Measurements from ENCODE around the gene MLYCD.

The MLYCD gene

DNA sequence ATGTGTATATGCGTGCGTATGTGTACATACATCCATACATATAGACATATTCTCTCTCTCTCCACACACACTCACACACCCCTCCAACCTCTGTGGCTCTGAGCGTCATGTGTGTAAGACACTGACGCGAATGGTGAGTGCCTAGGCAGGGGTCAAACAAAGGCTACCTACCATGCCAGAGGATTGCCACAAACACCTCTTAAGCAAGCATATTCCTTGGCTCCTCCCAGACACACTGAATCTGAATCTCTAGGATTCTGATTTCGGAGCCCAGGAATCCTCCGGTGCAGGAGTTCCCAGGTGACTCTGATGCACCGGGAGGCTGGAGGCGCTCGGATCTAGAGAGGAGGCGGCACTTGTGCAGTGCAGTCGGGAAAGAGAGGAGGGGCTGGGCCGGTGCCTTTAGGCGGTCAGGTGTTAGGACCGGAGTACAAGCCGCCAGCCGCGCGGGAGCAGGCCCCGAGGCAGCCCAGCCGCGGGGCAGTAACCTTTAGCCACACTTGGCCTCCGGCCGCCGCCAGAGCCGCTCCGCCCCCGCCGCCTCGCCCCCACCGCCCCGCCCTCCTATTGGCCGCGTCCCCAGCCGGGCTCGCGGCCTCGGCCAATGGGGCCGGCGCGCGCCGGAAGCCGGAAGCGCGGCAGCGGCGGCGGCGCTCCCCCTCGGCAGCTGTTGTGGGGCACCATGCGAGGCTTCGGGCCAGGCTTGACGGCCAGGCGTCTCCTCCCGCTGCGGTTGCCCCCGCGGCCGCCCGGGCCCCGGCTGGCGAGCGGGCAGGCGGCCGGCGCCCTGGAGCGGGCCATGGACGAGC, at the start of gene MLYCD:
Gene MLYCD (plus strand): TSS at position 653 of the 809 bp plus-strand sequence. CDS start 30 bp downstream, at position 683.
- DNase-seq, result peak; percentile 64 to 93 (median 87)
- intact Hi-C loops (cut with DNase I), result no loop called here

DNA sequence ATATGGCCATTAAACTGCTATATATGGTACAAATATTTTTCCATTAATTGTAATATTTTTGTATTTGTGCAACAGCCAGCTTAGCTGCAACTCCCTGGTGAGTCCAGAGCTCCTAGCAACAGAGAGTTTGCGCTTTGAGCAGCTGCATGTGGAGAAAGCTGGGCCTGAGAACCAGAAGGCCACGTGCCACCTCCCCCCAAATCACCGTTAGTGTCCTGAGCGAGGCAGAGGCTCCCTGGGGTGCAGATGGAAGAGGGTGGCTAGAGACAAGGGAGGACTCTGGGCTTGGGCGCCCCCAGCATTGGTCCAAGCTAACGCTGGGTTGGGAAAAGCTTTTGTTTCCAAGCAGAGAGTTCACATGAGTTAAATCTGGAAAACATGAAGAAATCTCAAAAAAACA, 49.5 kb upstream of the MLYCD start:
- DNase-seq, result no peak
- intact Hi-C loops (cut with DNase I), result no loop called here

DNA sequence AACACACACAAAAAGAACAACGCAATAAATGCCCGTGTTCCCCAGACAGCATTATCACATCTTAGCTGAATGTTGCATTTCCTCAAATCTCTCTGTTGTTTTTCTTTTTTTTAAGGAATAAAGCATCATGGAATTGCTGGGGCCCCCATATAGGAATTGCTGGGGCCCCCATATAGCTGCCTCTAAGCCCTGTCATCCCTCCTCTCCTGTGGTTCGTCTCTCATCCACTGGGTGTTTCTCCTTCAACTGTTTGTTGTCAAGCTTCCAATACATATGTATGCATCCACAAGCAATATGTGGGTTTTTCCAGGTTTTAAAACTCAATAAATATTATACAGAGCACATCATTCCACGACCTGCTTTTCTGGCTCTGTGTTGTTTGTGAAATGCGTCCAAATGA, 48.0 kb upstream of the MLYCD start:
- intact Hi-C loops (cut with DNase I), result no loop called here
- no peak for DNase-seq

DNA sequence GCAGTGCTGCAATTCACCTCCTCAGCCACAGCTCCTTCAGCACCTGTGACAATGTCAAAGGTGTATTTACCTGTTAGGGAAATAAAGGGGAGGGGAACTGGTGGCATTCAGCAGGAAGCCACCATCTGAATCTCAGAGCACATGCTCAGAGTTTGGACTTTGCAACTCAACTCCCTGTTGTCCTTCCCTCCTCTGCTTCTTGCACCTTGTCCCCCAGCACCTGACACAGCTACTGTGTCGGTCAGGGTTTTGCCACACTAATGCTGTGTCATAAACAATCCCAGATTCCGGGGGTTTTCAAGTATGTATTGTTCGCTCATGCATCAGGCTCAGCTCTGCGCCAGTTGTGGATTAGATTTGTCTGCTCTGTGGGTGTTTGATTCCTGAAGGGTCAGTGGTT, 47.4 kb upstream of the MLYCD start:
- intact Hi-C loops (cut with DNase I), result no loop called here

DNA sequence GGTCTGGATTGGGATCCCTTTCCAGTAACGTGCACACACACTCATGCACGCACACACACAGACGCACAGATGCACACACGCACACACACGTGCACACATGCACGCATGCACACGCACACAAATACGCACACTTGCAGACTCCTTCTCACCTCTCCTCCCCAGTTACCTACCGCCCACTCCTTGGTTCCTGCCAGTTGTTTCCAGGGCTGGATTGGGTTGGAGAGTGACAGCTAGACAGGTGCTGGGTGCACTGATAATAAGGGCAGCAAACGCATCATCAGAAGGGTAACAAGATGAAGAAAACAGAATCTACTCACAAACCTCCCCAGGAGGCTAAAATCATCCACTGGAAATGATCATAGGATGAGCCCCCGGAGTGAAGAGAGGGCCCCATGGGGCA, 46.1 kb upstream of the MLYCD start:
- intact Hi-C loops (cut with DNase I), result no loop called here
- DNase-seq, result peak in 5 of 42 donors; percentile 4 to 50 (median 30)

More for the DNA sequence above, 47.4 kb upstream of the MLYCD start:
- DNase-seq, result no peak

DNA sequence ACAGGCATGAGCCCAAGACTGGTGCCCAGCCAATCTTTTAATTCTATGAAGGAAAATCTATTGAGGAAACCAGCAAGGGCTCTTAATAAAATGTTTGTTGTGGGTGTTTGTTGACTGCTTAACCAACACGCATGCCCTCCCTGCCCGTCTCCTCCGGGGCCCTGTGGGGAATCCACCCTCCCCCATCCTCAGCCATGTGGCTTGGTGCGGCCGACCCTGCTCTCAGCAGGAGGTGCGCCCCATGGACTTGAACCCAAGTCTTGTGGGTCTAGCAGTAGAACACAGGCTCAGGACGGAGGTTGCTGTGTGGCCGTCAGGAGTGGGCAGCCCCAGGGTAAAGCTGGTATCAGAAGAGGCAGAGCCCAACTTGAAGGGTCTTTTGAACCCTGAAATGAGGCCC, 45.1 kb upstream of the MLYCD start:
- no peak for DNase-seq
- intact Hi-C loops (cut with DNase I), result no loop called here

DNA sequence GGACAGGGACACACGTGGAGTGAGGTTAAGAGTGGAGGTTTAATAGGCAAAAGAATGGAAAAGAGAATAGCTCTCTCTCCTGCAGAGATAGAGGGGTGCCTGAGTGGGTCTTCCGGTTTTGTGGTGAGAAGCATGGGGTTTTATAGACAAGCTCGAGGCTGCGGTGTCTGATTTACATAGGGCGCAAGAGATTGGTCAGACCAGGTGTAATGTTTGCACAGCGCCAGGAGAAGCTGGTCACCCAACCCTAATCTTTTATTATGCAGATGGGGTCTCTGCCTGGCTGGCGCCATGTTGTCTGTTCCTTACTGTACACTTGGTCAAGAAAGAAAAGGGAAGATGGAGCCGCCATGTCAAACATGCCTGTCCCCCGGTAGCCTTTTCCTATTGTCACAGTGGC, 44.5 kb upstream of the MLYCD start:
- no peak for DNase-seq
- intact Hi-C loops (cut with DNase I), result no loop called here

DNA sequence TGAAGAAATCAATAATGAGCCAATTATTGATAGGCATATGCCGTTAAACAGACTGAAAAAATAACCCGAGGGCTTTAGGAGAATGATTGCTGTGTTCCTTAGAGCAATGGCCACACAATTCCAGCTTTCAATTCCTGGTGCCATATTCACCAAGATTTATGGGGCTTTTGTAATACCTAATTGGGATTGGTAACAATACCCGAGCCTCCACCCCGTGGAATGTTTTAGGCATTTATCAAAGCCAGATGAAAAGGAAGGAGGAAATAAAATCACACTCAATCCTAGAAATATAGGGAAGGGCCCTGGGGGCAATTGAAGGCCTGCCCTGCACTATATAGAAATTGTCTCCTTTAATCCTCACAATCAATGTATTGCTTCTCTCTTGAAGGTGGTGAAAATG, 42.1 kb upstream of the MLYCD start:
- intact Hi-C loops (cut with DNase I), result no loop called here
- no peak for DNase-seq

DNA sequence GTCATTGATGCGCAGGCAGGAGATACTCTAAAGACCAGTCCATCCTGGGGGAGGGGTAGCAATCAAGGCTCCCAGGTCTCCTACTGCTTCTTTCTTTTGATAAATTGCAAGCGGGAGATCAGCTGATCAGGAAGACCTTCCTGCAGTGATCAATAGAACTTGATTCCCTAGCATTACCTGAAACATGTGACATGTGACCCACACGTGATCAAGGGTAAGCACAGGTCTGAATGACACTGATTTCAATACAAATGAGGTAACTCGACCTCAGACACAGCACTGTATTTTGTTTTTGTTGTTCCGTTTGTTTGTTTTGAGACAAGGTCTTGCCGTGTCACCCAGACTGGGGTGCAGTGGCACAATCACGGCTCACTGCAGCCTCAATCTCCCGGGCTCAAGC, 39.6 kb upstream of the MLYCD start:
- DNase-seq, result no peak
- intact Hi-C loops (cut with DNase I), result no loop called here

DNA sequence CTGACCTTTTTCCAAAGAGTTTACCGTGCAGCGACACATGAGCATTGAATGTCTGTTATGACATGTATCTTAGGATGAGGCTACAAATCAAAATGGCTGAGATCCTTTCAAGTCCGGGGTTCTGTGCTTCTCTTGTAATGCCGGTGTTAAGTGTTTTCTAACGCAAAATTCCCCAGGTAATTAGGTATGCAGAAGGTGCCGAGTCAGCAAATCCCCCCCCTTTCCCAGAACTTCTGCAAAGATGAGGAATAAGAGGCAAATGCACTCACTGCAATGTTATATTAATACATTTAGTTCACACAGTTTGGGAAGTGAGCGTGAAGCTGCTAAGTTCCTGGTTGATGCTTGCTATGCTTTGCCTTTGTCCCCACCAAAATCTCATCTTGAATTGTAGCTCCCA, 36.3 kb upstream of the MLYCD start:
- intact Hi-C loops (cut with DNase I), result no loop called here
- no peak for DNase-seq

DNA sequence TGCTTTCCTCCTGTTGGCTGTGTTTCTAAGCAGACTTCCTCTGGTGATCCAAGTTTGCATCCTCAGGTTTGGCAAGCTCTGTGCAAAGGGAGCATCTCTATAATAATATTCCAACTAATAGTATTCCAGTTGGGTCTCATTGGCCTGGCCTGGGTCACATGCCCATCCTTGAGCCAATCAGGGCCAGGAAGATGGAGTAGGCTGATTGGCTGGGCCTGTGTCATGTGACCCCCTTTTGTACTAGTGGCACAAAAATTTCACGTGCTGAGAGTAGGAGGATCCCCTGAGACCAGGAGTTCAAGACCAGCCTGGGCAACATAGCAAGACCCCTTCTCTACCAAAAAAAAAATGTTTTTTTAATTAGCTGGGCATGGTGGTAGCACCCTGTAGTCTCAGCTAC, 35.2 kb upstream of the MLYCD start:
- no peak for DNase-seq

DNA sequence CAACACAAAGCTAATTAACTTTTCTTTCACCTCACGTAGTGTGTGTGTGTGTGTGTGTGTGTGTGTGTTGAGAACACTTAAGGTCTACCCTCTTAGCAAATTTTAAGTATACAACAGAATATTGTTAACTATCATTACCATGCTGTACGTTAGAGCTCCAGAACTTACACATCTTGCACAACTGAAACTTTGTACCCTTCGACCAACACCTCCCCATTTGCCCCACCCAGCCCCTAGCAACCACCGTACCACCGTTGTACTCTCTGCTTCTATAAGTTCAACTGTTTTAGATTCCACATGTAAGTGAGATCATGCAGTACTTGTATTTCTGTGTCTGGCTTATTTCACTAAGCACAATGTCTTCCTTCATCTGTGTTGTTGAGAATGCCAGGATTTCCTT, 28.1 kb upstream of the MLYCD start:
- intact Hi-C loops (cut with DNase I), result no loop called here
- DNase-seq, result no peak

More for the DNA sequence above, 35.2 kb upstream of the MLYCD start:
- intact Hi-C loops (cut with DNase I), result no loop called here

DNA sequence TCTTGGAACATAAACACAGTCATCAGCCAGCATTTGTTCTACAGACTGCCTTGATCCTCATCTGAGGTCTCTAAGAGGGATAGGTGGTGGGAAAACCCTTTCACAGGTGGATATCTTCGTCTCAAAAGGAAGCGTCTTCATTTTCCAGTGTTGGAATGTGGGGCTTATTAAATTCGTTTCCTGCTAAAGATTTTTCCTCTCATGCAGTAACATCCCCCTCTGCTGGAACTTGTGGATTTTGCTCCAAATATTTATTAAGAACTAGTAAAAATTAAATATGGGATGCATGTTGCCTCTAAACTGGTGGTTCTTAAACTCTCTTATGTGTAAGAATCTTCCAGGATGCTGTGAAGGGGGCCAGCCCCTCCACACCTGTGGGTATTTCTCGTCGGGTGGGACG, 20.1 kb upstream of the MLYCD start:
- DNase-seq, result peak in 10 of 42 donors; percentile 8 to 54 (median 26)
- intact Hi-C loops (cut with DNase I), result no loop called here

DNA sequence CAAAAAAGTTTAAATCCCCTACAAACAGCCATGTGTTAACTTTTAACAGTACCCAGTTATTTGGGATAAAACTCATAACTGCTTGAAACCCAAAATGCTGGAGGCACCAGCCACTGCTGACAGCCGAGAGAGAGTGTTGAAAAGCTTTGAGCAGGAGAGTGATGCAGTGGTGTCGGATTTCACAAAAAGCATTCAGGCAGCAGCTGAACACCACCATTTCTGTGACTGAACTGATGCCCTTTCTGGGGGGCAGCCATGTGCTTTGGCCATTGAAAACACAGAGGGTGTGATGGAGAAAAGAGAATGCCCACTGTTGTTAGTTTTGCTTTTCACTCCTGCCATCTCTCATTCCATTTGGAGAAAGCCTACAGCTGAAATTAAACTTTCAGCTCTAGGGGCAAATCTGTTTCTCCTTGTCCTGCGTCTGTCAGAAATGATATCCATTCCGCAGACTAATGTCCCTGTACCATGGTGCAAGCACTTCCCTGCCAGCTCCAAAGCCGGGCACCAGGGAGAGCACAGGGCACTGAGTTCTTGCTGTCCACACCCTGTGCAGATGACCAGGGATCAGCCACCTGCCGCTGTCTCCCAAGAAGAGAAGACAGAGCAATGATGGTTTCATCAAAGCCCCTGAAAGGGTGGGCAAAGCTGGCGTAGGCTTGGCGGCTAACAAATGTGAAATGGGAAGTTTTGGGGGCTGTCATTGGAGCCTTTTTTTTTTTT, 16.6 kb upstream of the MLYCD start:
- intact Hi-C loops (cut with DNase I), result no loop called here
- no peak for DNase-seq

DNA sequence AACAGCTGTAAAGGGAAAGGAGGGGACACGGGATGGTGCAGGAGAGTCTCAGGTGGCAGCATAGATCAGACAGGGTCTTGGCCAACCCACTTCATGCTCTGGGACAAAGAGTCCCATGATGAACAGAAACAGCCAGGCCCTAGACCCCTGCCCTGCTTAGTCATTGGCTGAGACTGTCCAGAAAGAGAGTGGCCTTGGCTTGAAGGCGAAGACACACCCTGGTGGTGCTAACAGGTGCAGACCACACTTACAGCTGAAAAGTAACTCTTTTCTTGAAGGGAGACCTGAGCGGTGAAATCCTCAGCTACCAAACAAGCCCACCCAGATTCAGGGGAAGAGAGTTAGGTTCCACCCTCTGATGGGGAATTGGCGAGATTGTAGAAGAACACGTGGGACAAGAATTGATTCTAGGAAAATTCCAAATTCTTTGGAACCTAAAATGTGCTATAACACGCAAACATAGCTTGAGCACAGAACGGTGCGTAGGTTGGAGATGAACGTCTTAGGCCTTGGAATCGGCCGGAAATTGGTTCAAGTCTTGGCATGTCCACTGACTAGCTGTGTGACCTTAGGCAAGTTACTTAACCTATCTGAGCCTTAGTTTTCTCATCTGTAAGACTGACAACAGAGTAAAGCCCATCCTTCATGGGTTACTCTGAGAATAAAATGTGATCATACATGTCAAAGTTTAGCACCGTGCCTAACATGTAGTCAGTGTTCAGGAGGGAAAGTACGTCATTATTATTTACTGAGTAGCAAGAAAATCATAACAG, 12.5 kb upstream of the MLYCD start:
- intact Hi-C loops (cut with DNase I), result no loop called here
- no peak for DNase-seq

DNA sequence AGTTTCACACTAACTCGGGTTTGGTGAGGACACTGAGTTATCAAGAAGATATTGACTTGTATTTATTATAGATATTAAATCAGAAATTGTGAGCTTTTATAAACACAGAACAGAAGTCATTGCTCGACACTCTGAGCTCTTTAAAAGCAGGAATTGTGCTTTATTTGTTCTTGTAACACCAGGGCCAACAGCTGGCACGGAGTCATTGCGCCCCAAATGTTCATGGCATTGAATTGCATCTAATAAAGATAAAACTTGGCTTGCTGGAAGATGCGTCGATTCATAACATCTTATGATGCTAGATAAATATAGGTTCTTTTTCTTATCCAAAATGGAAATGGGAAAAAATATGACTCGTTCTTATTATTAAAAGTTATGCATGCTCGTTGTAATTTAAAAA, 11.8 kb upstream of the MLYCD start:
- intact Hi-C loops (cut with DNase I), result no loop called here
- peak; percentile 38 to 83 (median 67) for DNase-seq

DNA sequence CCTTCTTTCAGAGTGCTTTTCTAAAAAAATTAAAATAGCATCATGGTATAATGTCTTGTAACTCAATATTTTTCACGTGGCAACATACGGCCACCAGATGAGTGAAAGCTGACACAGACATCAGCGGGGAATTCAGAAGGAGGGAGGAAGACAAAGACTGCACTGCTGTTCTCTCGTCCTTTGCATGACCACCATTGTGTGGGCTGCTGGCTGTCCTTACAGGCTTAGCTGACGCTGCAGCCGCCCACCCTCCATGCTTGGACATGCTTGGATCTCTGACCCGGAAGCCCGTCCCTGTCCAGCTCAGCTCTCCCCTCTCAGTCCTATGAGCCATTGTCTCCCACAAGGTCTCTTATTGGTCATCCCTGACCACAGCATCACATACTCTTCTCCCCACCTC, 11.4 kb upstream of the MLYCD start:
- intact Hi-C loops (cut with DNase I), result no loop called here
- peak in 14 of 42 donors; percentile 11 to 58 (median 28) for DNase-seq

DNA sequence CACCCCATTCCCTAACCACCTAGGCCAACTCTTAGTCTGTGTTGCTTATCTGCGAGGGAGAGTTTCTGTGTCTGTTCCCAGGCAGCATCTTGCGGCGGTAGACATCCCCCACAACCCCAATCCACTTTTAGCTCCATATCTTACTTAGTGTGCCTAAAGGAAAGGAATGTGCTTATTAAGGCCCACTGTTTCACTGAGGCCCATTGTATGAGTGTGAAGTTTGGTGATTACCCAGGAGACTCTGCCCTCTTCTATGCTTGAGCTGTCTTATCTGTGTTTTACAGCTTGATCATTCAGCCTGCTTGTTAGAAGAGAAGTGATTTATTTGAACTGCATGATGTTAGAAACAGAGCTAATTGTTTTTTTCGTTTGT, 10.3 kb upstream of the MLYCD start:
- peak in 1 of 42 donors; percentile 40 for DNase-seq
- intact Hi-C loops (cut with DNase I), result no loop called here

DNA sequence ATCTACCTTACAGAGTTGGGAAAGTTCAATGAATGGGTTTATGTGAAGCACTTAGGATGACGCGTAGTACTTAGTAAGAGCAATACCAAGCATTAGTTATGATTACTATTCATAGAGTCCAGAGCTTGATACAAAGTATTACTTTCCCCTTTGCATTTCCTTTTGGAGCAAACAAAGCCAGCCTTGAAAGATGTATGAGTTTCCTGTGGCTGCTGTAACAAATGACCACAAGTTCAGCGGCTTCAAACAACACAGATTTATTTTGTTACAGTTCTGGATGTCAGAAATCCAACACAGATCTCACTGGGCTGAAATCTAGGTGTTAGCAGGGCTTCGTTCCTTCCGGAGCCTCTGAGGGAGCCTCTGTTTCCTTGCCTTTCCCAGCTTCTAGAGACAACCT, 8.6 kb upstream of the MLYCD start:
- intact Hi-C loops (cut with DNase I), result no loop called here
- no peak for DNase-seq

DNA sequence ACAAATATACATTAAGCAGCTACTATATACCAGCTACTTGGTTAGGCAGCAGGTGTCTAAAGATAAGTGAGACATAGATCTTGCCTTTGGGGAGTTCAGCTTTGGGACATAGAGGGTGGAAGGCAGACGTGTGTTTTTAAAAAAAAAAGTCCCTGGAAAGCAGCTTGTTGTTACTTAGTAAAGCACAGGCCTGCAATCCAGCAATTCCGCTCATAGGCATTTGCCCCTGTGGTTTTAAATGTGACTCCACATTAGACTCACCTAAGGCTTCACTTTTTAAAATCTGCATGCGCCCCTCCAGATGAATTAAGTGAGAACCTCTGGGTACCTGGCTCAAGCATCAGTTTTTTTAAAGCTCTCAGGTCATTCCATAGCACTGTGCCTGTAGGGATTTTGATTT, 7.2 kb upstream of the MLYCD start:
- DNase-seq, result no peak
- intact Hi-C loops (cut with DNase I), result no loop called here
